Heart right ventricle (tissue), 16 donors: ENCODE measurements around the gene HRH1. TPM values are rescaled to one million over a fixed set of nuclear protein-coding genes. Genes with fewer than 3 reads are reported as not detected.
A peak's percentile ranks its signal among the peaks of the same experiment; 100 is the strongest.

ENCODE experiments used
- ATAC-seq, 8 donors: fragments of 200-7000 bp; cut with Tn5 transposase; one replicate each; pipeline ENCODE4 v1.9.1; 2020; ENCODE audit warnings: mild to moderate bottlenecking in 8 of 8, moderate library complexity in 8 of 8, moderate number of reproducible peaks in 1 of 8
- DNase-seq, 2 donors: peaks; one replicate each; pipeline ENCODE4 v3.0.0-alpha.2; 2020
- H3K27ac ChIP-seq, 10 donors: fragments of 200-600 bp; sonication (generic) in 2 of 10; one replicate each; pipeline versions ENCODE4 v1.5.0 to v1.8.0; 2020 to 2022; ENCODE audit warnings: mild to moderate bottlenecking in 3 of 10
- H3K27me3 ChIP-seq, 7 donors: fragments of 200-600 bp; one replicate each; pipeline ENCODE4 v1.8.0; 2021 to 2022; ENCODE audit warnings: mild to moderate bottlenecking in 2 of 7
- H3K36me3 ChIP-seq, 9 donors: fragments of 200-600 bp; sonication (generic) in 1 of 9; one replicate each; pipeline versions ENCODE4 v1.5.0 to v1.8.0; 2020 to 2022; ENCODE audit warnings: mild to moderate bottlenecking in 2 of 9
- H3K4me1 ChIP-seq, 9 donors: fragments of 200-600 bp; sonication (generic) in 1 of 9; one replicate each; pipeline versions ENCODE4 v1.5.0 to v1.8.0; 2020 to 2022; ENCODE audit warnings: mild to moderate bottlenecking in 4 of 9
- H3K4me3 ChIP-seq, 10 donors: fragments of 200-600 bp; sonication (generic) in 2 of 10; one replicate each; pipeline versions ENCODE4 v1.5.0 to v1.8.0; 2020 to 2022; ENCODE audit warnings: mild to moderate bottlenecking in 7 of 10, moderate library complexity in 2 of 10
- H3K9me3 ChIP-seq, 11 donors: fragments of 200-600 bp in 10 of 11; sonication (generic) in 2 of 11; one replicate each; pipeline versions ENCODE4 v1.5.0 to v1.8.0; 2013 to 2022; ENCODE audit warnings: mild to moderate bottlenecking in 2 of 11, control low read depth in 1 of 11, moderate library complexity in 1 of 11
- WGBS, 2 donors: extraction: QIAGEN DNeasy Blood & Tissue Kit; methylation state at CpG; one replicate each; pipeline ENCODE4 v1.1.7; 2013; ENCODE audit warnings: inconsistent platforms in 1 of 2; 5-methylcytosine and 5-hydroxymethylcytosine counted together
- intact Hi-C, 10 donors: fragments of 100-400 bp; cut with DNase I; formaldehyde crosslinking; loops; one replicate each; pipeline versions ENCODE4 v1.11.1 to v1.14.2; 2022
- polyA plus RNA-seq, 2 donors: library from polyadenylated mRNA; stranded (reverse); fragments of 200-250 nt; gene quantifications; one replicate each; pipeline ENCODE4 v1.2.3, GENCODE V29; 2013
- total RNA-seq, 10 donors: library from RNA; stranded (reverse); fragmentation: NEBNext Ultra II Directional in 3 of 10; extraction: Animal tissue kit (Norgen Biotek cat#: 25700) in 3 of 10; gene quantifications; one replicate each; pipeline versions ENCODE4 v1.2.1 to v1.2.4, GENCODE V29; 2021 to 2023
- TF ChIP-seq, protein P1 (sequence below), 9 donors: fragments of 200-600 bp; sonication (generic) in 2 of 9; IDR thresholded peaks; one replicate each; pipeline versions ENCODE4 v1.5.0 to v1.8.0; 2021 to 2022; ENCODE audit warnings: antibody characterized with exemption in 9 of 9, mild to moderate bottlenecking in 5 of 9, moderate library complexity in 1 of 9
- donor health status: Arrhythmogenic right ventricular cardiomyopathy.
- donor health status: ischemic (EF 13 %, LVEDD 7.1; RV severe dilation, severe dysfunction).
- donor health status: healthy with polysubstance abuse.
- donor health status: DM: no; HTN: yes; CAD: no.
- donor health status: DM: no; HTN: no; CAD: no.
- donor health status: ischemic (EF 25% LVEDD 6.9; RV normal size, moderate dysfunction).
- donor health status: ischemic (EF 25% LVEDD 5.7; RV mildly dilated, moderate dysfunction).
- donor health status: healthy.
- donor health status: DM: yes; HTN: yes; CAD: no.
- donor health status: Ischemic cardiomyopathy.
- donor health status: ischemic (EF 35%, LVEDD 5.7; RV mildly dilated, moderate dysfunction).
- donor health status: nonischemic (EF 11% LVEDD 7.7; RV severe dilation, severe dysfunction).
- donor health status: DM: yes; HTN: yes; CAD: no.
- donor health status: PGD.
- donor health status: ischemic (EF 29% LVEDD 5.4; RV normal size, mild dysfunction).
- donor health status: nonischemic (EF 23%, LVEDD 6.1; RV moderate dilation, normal function).

Gene HRH1
- total and polyA plus RNA-seq, 12 donors, result 0.57 to 3.1 (median 1.3) TPM

GRCh38 chr3:11144996-11145395 lies 9.3 kb upstream of the HRH1 start:
- peaks cover 0 to 14% (median 0%) of the 10 kb centered on the region in 9 donors for H3K4me1 ChIP-seq
- WGBS, 2 donors, result 77 to 78% methylated on average over 5 of the region's 5 CpGs
- intact Hi-C loops, result no loop called here
- TF ChIP-seq, protein P1, sequence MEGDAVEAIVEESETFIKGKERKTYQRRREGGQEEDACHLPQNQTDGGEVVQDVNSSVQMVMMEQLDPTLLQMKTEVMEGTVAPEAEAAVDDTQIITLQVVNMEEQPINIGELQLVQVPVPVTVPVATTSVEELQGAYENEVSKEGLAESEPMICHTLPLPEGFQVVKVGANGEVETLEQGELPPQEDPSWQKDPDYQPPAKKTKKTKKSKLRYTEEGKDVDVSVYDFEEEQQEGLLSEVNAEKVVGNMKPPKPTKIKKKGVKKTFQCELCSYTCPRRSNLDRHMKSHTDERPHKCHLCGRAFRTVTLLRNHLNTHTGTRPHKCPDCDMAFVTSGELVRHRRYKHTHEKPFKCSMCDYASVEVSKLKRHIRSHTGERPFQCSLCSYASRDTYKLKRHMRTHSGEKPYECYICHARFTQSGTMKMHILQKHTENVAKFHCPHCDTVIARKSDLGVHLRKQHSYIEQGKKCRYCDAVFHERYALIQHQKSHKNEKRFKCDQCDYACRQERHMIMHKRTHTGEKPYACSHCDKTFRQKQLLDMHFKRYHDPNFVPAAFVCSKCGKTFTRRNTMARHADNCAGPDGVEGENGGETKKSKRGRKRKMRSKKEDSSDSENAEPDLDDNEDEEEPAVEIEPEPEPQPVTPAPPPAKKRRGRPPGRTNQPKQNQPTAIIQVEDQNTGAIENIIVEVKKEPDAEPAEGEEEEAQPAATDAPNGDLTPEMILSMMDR (IDR thresholded peaks at IDR 0.05), result no peak
- no peaks in the 10 kb centered on the region for H3K9me3 ChIP-seq
- no peaks in the 10 kb centered on the region for H3K36me3 ChIP-seq
- H3K27ac ChIP-seq, result no peak overlapping the region
- peaks cover 0 to 7% (median 0%) of the 10 kb centered on the region in 7 donors for H3K27me3 ChIP-seq
- no peak overlapping the region for H3K4me3 ChIP-seq
- DNase-seq, result no peak
- ATAC-seq, result no peak

- intact Hi-C loops, result no loop called here
- Histone ChIP-seq H3K4me3 (no peak overlapping the region), H3K4me1 (peaks cover 0 to 11% (median 0%) of the 10 kb centered on the region in 9 donors), H3K9me3 (no peaks in the 10 kb centered on the region), H3K36me3 (no peaks in the 10 kb centered on the region), H3K27me3 (peaks cover 0 to 7% (median 0%) of the 10 kb centered on the region in 7 donors), H3K27ac (no peak overlapping the region)
- WGBS, 2 donors, result 48% methylated on average over 3 of the region's 3 CpGs
- ATAC-seq (no peak), DNase-seq (no peak)
- TF ChIP-seq, protein P1 (IDR thresholded peaks at IDR 0.05), result no peak
These were observed 8.4 kb upstream of the HRH1 start for GRCh38 chr3:11145888-11146287.

- H3K9me3 ChIP-seq, result no peaks in the 10 kb centered on the region
These were observed 7.3 kb upstream of the HRH1 start for GRCh38 chr3:11146773-11147660.

DNA sequence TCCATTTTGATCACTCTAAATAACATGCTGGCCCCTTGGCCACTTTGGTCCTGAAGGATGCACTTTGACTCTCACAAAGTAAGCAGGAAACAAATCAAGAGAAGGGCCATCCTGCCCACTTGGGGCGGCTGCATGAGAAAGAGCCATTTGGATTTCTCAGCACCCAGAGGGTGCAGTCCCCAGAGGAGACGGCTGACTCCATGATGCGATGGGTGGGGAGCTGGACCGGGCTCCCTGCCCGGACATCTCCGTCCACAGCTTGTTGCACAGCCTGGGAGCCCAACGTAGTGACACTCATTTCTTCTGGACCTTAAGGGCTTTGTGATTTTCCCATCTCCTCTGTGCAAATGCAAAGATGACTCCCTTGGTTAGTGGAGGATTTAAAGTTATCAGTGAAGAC lies 4.0 kb upstream of the HRH1 start:
- TF ChIP-seq, protein P1 (IDR thresholded peaks at IDR 0.05), result no peak
- peaks cover 0 to 26% (median 15%) of the 10 kb centered on the region in 7 donors for H3K27me3 ChIP-seq
- intact Hi-C loops, result loop anchor here in 3 of 10 donors (5.0 to 10.0 kb wide), 2 partner anchors 62 to 185 kb away; no protein-coding TSS in a partner anchor
- DNase-seq, result no peak
- H3K9me3 ChIP-seq, result no peaks in the 10 kb centered on the region
- no peaks in the 10 kb centered on the region for H3K36me3 ChIP-seq
- no peak overlapping the region for H3K27ac ChIP-seq
- WGBS, 2 donors, result 71 to 75% methylated on average over 7 of the region's 7 CpGs
- peaks cover 0 to 22% (median 7%) of the 10 kb centered on the region in 9 donors for H3K4me1 ChIP-seq
- ATAC-seq, result peak in 1 of 8 donors; percentile 31
- no peak overlapping the region for H3K4me3 ChIP-seq

More at GRCh38 chr3:11146773-11147660, 7.3 kb upstream of the HRH1 start:
- TF ChIP-seq, protein P1 (IDR thresholded peaks at IDR 0.05), result no peak
- DNase-seq (no peak), ATAC-seq (no peak)
- H3K27ac ChIP-seq, result no peak overlapping the region
- intact Hi-C loops, result no loop called here
- 81 to 87% methylated on average over 6 of the region's 6 CpGs for WGBS, 2 donors
- H3K27me3 ChIP-seq, result peaks cover 0 to 7% (median 0%) of the 10 kb centered on the region in 7 donors
- H3K4me3 ChIP-seq, result no peak overlapping the region
- peaks cover 0 to 11% (median 0%) of the 10 kb centered on the region in 9 donors for H3K4me1 ChIP-seq
- H3K36me3 ChIP-seq, result no peaks in the 10 kb centered on the region
